Endodermal cell (in vitro differentiated cells): ENCODE data around the gene CCDC8. TPM values are rescaled to one million over a fixed set of nuclear protein-coding genes. Genes with fewer than 3 reads are reported as not detected.

Experiments
- DNase-seq: peaks from one replicate; pipeline ENCODE4 v3.0.0-alpha.2; 2017
- H3K27ac ChIP-seq: 2 replicates; pipeline ENCODE4 v1.5.1; 2013; ENCODE audit warnings: mild to moderate bottlenecking, low read depth, low read length, moderate library complexity
- H3K27me3 ChIP-seq: 2 replicates; pipeline ENCODE4 v1.6.1; 2013; ENCODE audit warnings: mild to moderate bottlenecking, low read length, moderate library complexity; ENCODE audit not compliant: insufficient read depth, control insufficient read depth, poor library complexity, severe bottlenecking
- H3K36me3 ChIP-seq: 2 replicates; pipeline ENCODE4 v1.7.0; 2013; ENCODE audit warnings: mild to moderate bottlenecking, low read length, moderate library complexity; ENCODE audit not compliant: control insufficient read depth, insufficient read depth
- H3K4me1 ChIP-seq: one replicate; pipeline ENCODE4 v1.7.0; 2013; ENCODE audit warnings: low read length; ENCODE audit not compliant: control insufficient read depth, insufficient read depth
- H3K4me3 ChIP-seq: 2 replicates; pipeline ENCODE4 v1.5.1; 2013; ENCODE audit warnings: mild to moderate bottlenecking, low read length, moderate library complexity
- H3K9ac ChIP-seq: 2 replicates; pipeline ENCODE4 v1.6.1; 2013; ENCODE audit warnings: mild to moderate bottlenecking, low read length, moderate library complexity; ENCODE audit not compliant: poor library complexity, severe bottlenecking; ENCODE audit errors: extremely low read depth
- H3K9me3 ChIP-seq: 2 replicates; pipeline ENCODE4 v1.6.1; 2013; ENCODE audit warnings: mild to moderate bottlenecking, low read length, moderate library complexity; ENCODE audit not compliant: control insufficient read depth
- H3K27ac Mint-ChIP-seq: 2 replicates; pipeline ENCODE4 v1.8.0; 2020; ENCODE audit warnings: mixed read lengths
- H3K27me3 Mint-ChIP-seq: 2 replicates; pipeline ENCODE4 v1.8.0; 2021; ENCODE audit warnings: mild to moderate bottlenecking, mixed read lengths; ENCODE audit not compliant: insufficient read depth
- H3K36me3 Mint-ChIP-seq: 2 replicates; pipeline ENCODE4 v1.8.0; 2020; ENCODE audit warnings: low read depth, mixed read lengths
- H3K4me1 Mint-ChIP-seq: 2 replicates; pipeline ENCODE4 v1.8.0; 2020; ENCODE audit warnings: mixed read lengths
- H3K4me3 Mint-ChIP-seq: 2 replicates; pipeline ENCODE4 v1.8.0; 2020; ENCODE audit warnings: mild to moderate bottlenecking, moderate library complexity, mixed read lengths
- H3K9me3 Mint-ChIP-seq: 2 replicates; pipeline ENCODE4 v1.8.0; 2020; ENCODE audit warnings: mild to moderate bottlenecking, mixed read lengths
- CTCF ChIP-seq: fragments of 200-600 bp; sonication (generic); conservative IDR thresholded peaks from 2 replicates; pipeline ENCODE4 v1.5.0; 2021; ENCODE audit warnings: antibody characterized with exemption, mild to moderate bottlenecking
- WGBS, 2 experiments: methylation state at CpG; one replicate each; pipeline versions ENCODE4 v1.1.5 to v1.1.7; 2013; ENCODE audit warnings: missing lambda C conversion rate in 2 of 2, mixed read lengths in 1 of 2; ENCODE audit not compliant: insufficient coverage in 1 of 2, insufficient read length in 1 of 2; 5-methylcytosine and 5-hydroxymethylcytosine counted together
- total RNA-seq, 2 donors: library from RNA; stranded (reverse); fragmentation: NEBNext Ultra II Directional in 1 of 2; extraction: Animal tissue kit (Norgen Biotek cat#: 25700) in 1 of 2; gene quantifications; 2 replicates in 1 of 2; 3 replicates in 1 of 2; pipeline ENCODE4 v1.2.1, GENCODE V29; 2021

CCDC8 gene
- total RNA-seq, 2 donors from 2014 or later: 27.5 to 30.5 TPM

GRCh38 chr19:46412650-46413261 is 608 bp downstream of the CCDC8 start:
- no peaks in the 10 kb centered on the region for H3K9me3 Mint-ChIP-seq
- H3K27ac Mint-ChIP-seq: peak overlapping the region; percentile 96
- peaks cover 20% of the 10 kb centered on the region for H3K4me1 Mint-ChIP-seq
- Histone ChIP-seq H3K4me1 (peaks cover 3% of the 10 kb centered on the region), H3K27ac (peak overlapping the region; percentile 45), H3K36me3 (peaks cover 17% of the 10 kb centered on the region), H3K9me3 (no peaks in the 10 kb centered on the region), H3K27me3 (no peaks in the 10 kb centered on the region), H3K9ac (peak overlapping the region; percentile 87), H3K4me3 (peak overlapping the region; percentile 91)
- peak overlapping the region; percentile 83 for H3K4me3 Mint-ChIP-seq
- TF ChIP-seq CTCF: no peak
- peak; percentile 69 for DNase-seq
- H3K27me3 Mint-ChIP-seq: peaks cover 8% of the 10 kb centered on the region
- WGBS, 2 experiments: 2 to 5% methylated on average over 10 to 29 of the region's 29 CpGs
- H3K36me3 Mint-ChIP-seq: peaks cover 14% of the 10 kb centered on the region

GRCh38 chr19:46411925-46412649 is 1.3 kb downstream of the CCDC8 start:
- Mint-ChIP-seq H3K27me3 (peaks cover 11% of the 10 kb centered on the region), H3K9me3 (no peaks in the 10 kb centered on the region), H3K27ac (peak overlapping the region; percentile 96), H3K4me1 (peaks cover 23% of the 10 kb centered on the region), H3K36me3 (peaks cover 14% of the 10 kb centered on the region), H3K4me3 (peak overlapping the region; percentile 83)
- Histone ChIP-seq H3K9me3 (no peaks in the 10 kb centered on the region), H3K27ac (no peak overlapping the region), H3K27me3 (no peaks in the 10 kb centered on the region), H3K36me3 (peaks cover 17% of the 10 kb centered on the region), H3K4me1 (peaks cover 4% of the 10 kb centered on the region), H3K9ac (peak overlapping the region; percentile 87), H3K4me3 (peak overlapping the region; percentile 91)
- 15 to 22% methylated on average over 27 to 54 of the region's 54 CpGs for WGBS, 2 experiments
- peak; percentile 14 for TF ChIP-seq CTCF
- DNase-seq: peak; percentile 72

GRCh38 chr19:46411088-46411924 is 2.1 kb downstream of the CCDC8 start:
- H3K27ac ChIP-seq: no peak overlapping the region
- H3K9me3 ChIP-seq: no peaks in the 10 kb centered on the region
- Mint-ChIP-seq H3K9me3 (no peaks in the 10 kb centered on the region), H3K27ac (no peak overlapping the region), H3K36me3 (peaks cover 14% of the 10 kb centered on the region), H3K4me1 (peaks cover 25% of the 10 kb centered on the region), H3K27me3 (peaks cover 19% of the 10 kb centered on the region), H3K4me3 (peak overlapping the region; percentile 83)
- H3K4me1 ChIP-seq: peaks cover 6% of the 10 kb centered on the region
- TF ChIP-seq CTCF: no peak
- peak overlapping the region; percentile 91 for H3K4me3 ChIP-seq
- no peak overlapping the region for H3K9ac ChIP-seq
- WGBS, 2 experiments: 92 to 94% methylated on average over 13 of the region's 13 CpGs
- peaks cover 17% of the 10 kb centered on the region for H3K36me3 ChIP-seq
- no peaks in the 10 kb centered on the region for H3K27me3 ChIP-seq
- DNase-seq: no peak
